NCI-H524 treated with DMSO at 0.1 percent for 48 hours (cell line): ENCODE measurements around the gene BBLN.
"Not testable (repeated sequence)": the region's sequence is repeated elsewhere in the genome, so short reads cannot be mapped to it uniquely, and the experiment has no call there.

Experiments used
- DNase-seq: peaks from one replicate; lab custom pipeline; 2025; lab: John Stamatoyannopoulos, UW

Gene BBLN

GRCh38 chr9:128163523-128164306, 3.6 kb downstream of the BBLN start:
- DNase-seq, result no peak

GRCh38 chr9:128164307-128164885, 4.3 kb downstream of the BBLN start:
- DNase-seq, result no peak

GRCh38 chr9:128166169-128166568, 6.1 kb downstream of the BBLN start:
- no peak for DNase-seq

GRCh38 chr9:128167209-128167608, 7.1 kb downstream of the BBLN start:
- no peak for DNase-seq

- DNase-seq, result no peak
Measured at GRCh38 chr9:128168731-128169308, 8.8 kb downstream of the BBLN start.

- DNase-seq, result peak; percentile 66
Measured at GRCh38 chr9:128169492-128169891, 9.4 kb downstream of the BBLN start.

- DNase-seq, result peak; percentile 98
Measured at GRCh38 chr9:128169925-128170324, 9.9 kb downstream of the BBLN start.

- no peak for DNase-seq
Measured at GRCh38 chr9:128174062-128174461, 14.0 kb downstream of the BBLN start.

GRCh38 chr9:128175102-128175563, 15.1 kb downstream of the BBLN start:
- DNase-seq, result no peak

GRCh38 chr9:128175726-128176125, 15.7 kb downstream of the BBLN start:
- DNase-seq, result no peak

GRCh38 chr9:128178806-128179431, 18.9 kb downstream of the BBLN start:
- DNase-seq, result no peak

- no peak for DNase-seq
Measured at GRCh38 chr9:128180001-128180400, 19.9 kb downstream of the BBLN start.

GRCh38 chr9:128180447-128180846, 20.4 kb downstream of the BBLN start:
- DNase-seq, result no peak

GRCh38 chr9:128181480-128181879, 21.4 kb downstream of the BBLN start:
- DNase-seq, result not testable (repeated sequence)

- DNase-seq, result no peak
Measured at GRCh38 chr9:128182893-128183588, 23.0 kb downstream of the BBLN start.

- no peak for DNase-seq
Measured at GRCh38 chr9:128185979-128186965, 26.2 kb downstream of the BBLN start.

GRCh38 chr9:128187361-128187760, 27.3 kb downstream of the BBLN start:
- no peak for DNase-seq

GRCh38 chr9:128188209-128188608, 28.1 kb downstream of the BBLN start:
- no peak for DNase-seq

- no peak for DNase-seq
Measured at GRCh38 chr9:128190013-128190412, 29.9 kb downstream of the BBLN start.

- DNase-seq, result no peak
Measured at GRCh38 chr9:128190516-128191405, 30.7 kb downstream of the BBLN start.
